SK-N-SH (cell line): Measurements from ENCODE around the gene INO80. TPM values are rescaled to one million over a fixed set of nuclear protein-coding genes. Genes with fewer than 3 reads are reported as not detected.

Source experiments
- CTCF ChIA-PET: fragments of 300-600, 350-600 bp; formaldehyde crosslinking; extraction: SDS; loops from one replicate; lab custom pipeline; 2021; lab: Yijun Ruan, JAX
- POLR2A ChIA-PET: fragments of 350-600 bp; sonication (Branson Sonifier 250); formaldehyde crosslinking; extraction: SDS; loops from one replicate; lab custom pipeline; 2020; ENCODE audit warnings: antibody characterized with exemption, inconsistent platforms; lab: Yijun Ruan, JAX
- DNase-seq: peaks from one replicate; pipeline ENCODE4 v3.0.0; 2012
- H2AFZ ChIP-seq: fragments of 200-600 bp; sonication (generic); 2 replicates; pipeline ENCODE4 v1.8.1; 2016; ENCODE audit warnings: antibody characterized with exemption, mild to moderate bottlenecking, low read depth
- H3F3A ChIP-seq: fragments of 200-600 bp; sonication (generic); replicated peaks from 2 replicates; pipeline ENCODE3; 2016; ENCODE audit warnings: antibody characterized with exemption, mild to moderate bottlenecking; ENCODE audit not compliant: insufficient read depth
- H3K27ac ChIP-seq, 2 experiments: fragments of 200-500 bp in 1 of 2; fragments of 200-600 bp in 1 of 2; sonication (Bioruptor generic) in 1 of 2; sonication (generic), shearing (Covaris generic) in 1 of 2; 2 replicates each; pipeline versions ENCODE4 v1.5.1 to v1.6.1; 2014 to 2016; ENCODE audit warnings: low read depth in 2 of 2, inconsistent platforms in 1 of 2, low read length in 1 of 2, mild to moderate bottlenecking in 1 of 2, mixed read lengths in 1 of 2
- H3K27me3 ChIP-seq: fragments of 200-600 bp; sonication (generic), shearing (Covaris generic); 2 replicates; pipeline ENCODE4 v1.6.1; 2016; ENCODE audit warnings: mixed run types; ENCODE audit not compliant: insufficient read depth
- H3K36me3 ChIP-seq, 2 experiments: fragments of 200-500 bp in 1 of 2; fragments of 200-600 bp in 1 of 2; sonication (Bioruptor generic) in 1 of 2; sonication (generic) in 1 of 2; replicated peaks in 1 of 2; 2 replicates each; pipeline versions ENCODE3 to v1.5.1; 2014 to 2016; ENCODE audit warnings: low read length in 1 of 2, mild to moderate bottlenecking in 1 of 2; ENCODE audit not compliant: insufficient read depth in 2 of 2, control insufficient read depth in 1 of 2
- H3K4me1 ChIP-seq, 2 experiments: fragments of 200-500 bp in 1 of 2; fragments of 200-600 bp in 1 of 2; sonication (Bioruptor generic) in 1 of 2; sonication (generic), shearing (Covaris generic) in 1 of 2; 2 replicates each; pipeline versions ENCODE4 v1.5.1 to v1.6.1; 2014 to 2016; ENCODE audit warnings: low read depth in 1 of 2, low read length in 1 of 2, mixed run types in 1 of 2; ENCODE audit not compliant: insufficient read depth in 2 of 2, control insufficient read depth in 1 of 2
- H3K4me2 ChIP-seq: fragments of 200-600 bp; sonication (generic), shearing (Covaris generic); 2 replicates; pipeline ENCODE4 v1.6.1; 2017; ENCODE audit warnings: mixed run types
- H3K4me3 ChIP-seq, 2 experiments: fragments of 200-500 bp in 1 of 2; fragments of 200-600 bp in 1 of 2; sonication (Bioruptor generic) in 1 of 2; sonication (generic), shearing (Covaris generic) in 1 of 2; 2 replicates each; pipeline versions ENCODE4 v1.5.1 to v1.8.1; 2014 to 2016; ENCODE audit warnings: low read depth in 2 of 2, inconsistent platforms in 1 of 2, low read length in 1 of 2, mild to moderate bottlenecking in 1 of 2, mixed read lengths in 1 of 2, moderate library complexity in 1 of 2
- H3K79me2 ChIP-seq: fragments of 200-600 bp; sonication (generic); 2 replicates; pipeline ENCODE4 v1.8.1; 2017; ENCODE audit warnings: mild to moderate bottlenecking; ENCODE audit not compliant: insufficient read depth
- H3K9ac ChIP-seq: fragments of 200-600 bp; sonication (generic); 2 replicates; pipeline ENCODE4 v1.6.1; 2017; ENCODE audit warnings: mixed run types
- H3K9me2 ChIP-seq: fragments of 200-600 bp; sonication (generic); 2 replicates; pipeline ENCODE4 v1.6.1; 2017; ENCODE audit warnings: mixed run types
- H3K9me3 ChIP-seq: fragments of 200-600 bp; sonication (generic); 2 replicates; pipeline ENCODE4 v1.6.1; 2017; ENCODE audit warnings: mixed run types, mild to moderate bottlenecking, moderate library complexity
- H4K20me1 ChIP-seq: fragments of 200-600 bp; sonication (generic); 2 replicates; pipeline ENCODE4 v1.6.1; 2017; ENCODE audit warnings: mild to moderate bottlenecking, mixed run types; ENCODE audit not compliant: insufficient read depth
- ELF1 ChIP-seq: IDR thresholded peaks from 2 replicates; pipeline ENCODE4 v1.4.0; 2012
- EZH2phosphoT487 ChIP-seq: fragments of 200-600 bp; sonication (generic); IDR thresholded peaks from 2 replicates; pipeline ENCODE4 v1.6.1; 2017; ENCODE audit warnings: low read depth, mixed run types, mild to moderate bottlenecking, antibody characterized with exemption, moderate library complexity, borderline replicate concordance
- GATA2 ChIP-seq: sonication (generic); formaldehyde crosslinking; IDR thresholded peaks from 2 replicates; pipeline ENCODE4 v1.5.0; 2020; ENCODE audit warnings: mild to moderate bottlenecking, missing genetic modification reagents
- RXRA ChIP-seq: IDR thresholded peaks from 2 replicates; pipeline ENCODE4 v1.4.0; 2012; ENCODE audit warnings: low read depth, mild to moderate bottlenecking, borderline replicate concordance
- TAF1 ChIP-seq: IDR thresholded peaks from 2 replicates; pipeline ENCODE4 v1.6.1; 2012; ENCODE audit warnings: low read depth, mild to moderate bottlenecking, low read length, moderate library complexity, borderline replicate concordance
- TCF12 ChIP-seq: IDR thresholded peaks from 2 replicates; pipeline ENCODE4 v1.4.0; 2012
- TEAD4 ChIP-seq: IDR thresholded peaks from 2 replicates; pipeline ENCODE4 v1.4.0; 2012; ENCODE audit warnings: mild to moderate bottlenecking, borderline replicate concordance; ENCODE audit not compliant: insufficient read depth
- WGBS: methylation state at CpG from one replicate; pipeline ENCODE4 v1.1.6; 2017; ENCODE audit warnings: low lambda C conversion rate; 5-methylcytosine and 5-hydroxymethylcytosine counted together
- polyA plus RNA-seq, 3 experiments: library from polyadenylated mRNA; depleted of rRNA; stranded (reverse); fragments of >200 nt; gene quantifications; 2 replicates each; pipeline ENCODE4 v1.2.3, GENCODE V29; 2012
- TF ChIP-seq, protein P1 (sequence below): IDR thresholded peaks from 2 replicates; pipeline ENCODE4; 2012
- TF ChIP-seq, protein P2 (sequence below): IDR thresholded peaks from 2 replicates; pipeline ENCODE4 v1.4.0; 2012; ENCODE audit warnings: low read depth, borderline replicate concordance

Gene INO80
- polyA plus RNA-seq, 1 of the 3 experiments (the other 2 are of a cell fraction) = 4.6 TPM

DNA sequence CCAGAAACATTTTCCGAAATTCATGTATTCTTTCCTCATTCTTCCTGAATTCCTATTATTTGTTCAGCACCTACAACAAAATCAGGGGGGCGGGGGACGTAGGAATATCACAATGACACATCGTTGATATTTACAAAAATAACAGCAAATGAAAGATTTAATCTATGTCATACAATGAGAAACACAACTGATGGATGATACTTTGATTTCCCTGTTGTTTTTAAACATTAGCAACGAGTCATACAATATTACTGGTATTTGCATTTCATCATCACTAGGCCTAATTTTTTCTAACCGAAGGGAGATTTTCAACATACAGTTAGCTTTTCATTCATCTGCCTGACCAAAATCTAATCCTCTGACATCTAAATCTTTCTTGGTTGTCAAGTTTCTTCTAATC lies 45.3 kb upstream of the INO80 start (continued):
- TF ChIP-seq, protein P1, sequence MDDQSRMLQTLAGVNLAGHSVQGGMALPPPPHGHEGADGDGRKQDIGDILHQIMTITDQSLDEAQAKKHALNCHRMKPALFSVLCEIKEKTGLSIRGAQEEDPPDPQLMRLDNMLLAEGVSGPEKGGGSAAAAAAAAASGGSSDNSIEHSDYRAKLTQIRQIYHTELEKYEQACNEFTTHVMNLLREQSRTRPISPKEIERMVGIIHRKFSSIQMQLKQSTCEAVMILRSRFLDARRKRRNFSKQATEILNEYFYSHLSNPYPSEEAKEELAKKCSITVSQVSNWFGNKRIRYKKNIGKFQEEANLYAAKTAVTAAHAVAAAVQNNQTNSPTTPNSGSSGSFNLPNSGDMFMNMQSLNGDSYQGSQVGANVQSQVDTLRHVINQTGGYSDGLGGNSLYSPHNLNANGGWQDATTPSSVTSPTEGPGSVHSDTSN = peak; percentile 2; the same call in 1 of the 2 replicates
- no peak for TF ChIP-seq ELF1
- TF ChIP-seq RXRA = no peak
- TF ChIP-seq, protein P2, sequence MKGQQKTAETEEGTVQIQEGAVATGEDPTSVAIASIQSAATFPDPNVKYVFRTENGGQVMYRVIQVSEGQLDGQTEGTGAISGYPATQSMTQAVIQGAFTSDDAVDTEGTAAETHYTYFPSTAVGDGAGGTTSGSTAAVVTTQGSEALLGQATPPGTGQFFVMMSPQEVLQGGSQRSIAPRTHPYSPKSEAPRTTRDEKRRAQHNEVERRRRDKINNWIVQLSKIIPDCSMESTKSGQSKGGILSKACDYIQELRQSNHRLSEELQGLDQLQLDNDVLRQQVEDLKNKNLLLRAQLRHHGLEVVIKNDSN = no peak
- TF ChIP-seq EZH2phosphoT487 = no peak
- no peak for TF ChIP-seq GATA2

GRCh38 chr15:41160639-41161315 lies 44.7 kb upstream of the INO80 start:
- Histone ChIP-seq H2AFZ (peak overlapping the region; percentile 50; the same call in 1 of the 2 replicates), H4K20me1 (no peaks in the 10 kb centered on the region), H3K4me3 (no peak overlapping the region), H3K4me1 (peaks cover 0 to 13% of the 10 kb centered on the region in 2 experiments; a peak in 1 of 4 replicates), H3K27me3 (no peaks in the 10 kb centered on the region), H3K9ac (no peak overlapping the region), H3K9me3 (no peaks in the 10 kb centered on the region), H3K9me2 (no peaks in the 10 kb centered on the region), H3F3A (peaks cover 16% of the 10 kb centered on the region), H3K4me2 (peak overlapping the region; percentile 8; the same call in 1 of the 2 replicates), H3K79me2 (no peaks in the 10 kb centered on the region), H3K36me3 (no peaks in the 10 kb centered on the region), H3K27ac (peak overlapping the region in 1 of 2 experiments; percentile 52; a peak in 2 of 4 replicates)
- CTCF ChIA-PET = no interaction called here
- WGBS = 82% methylated on average over 15 of the region's 15 CpGs
- no peak for DNase-seq
- TF ChIP-seq, protein P1 = peak; percentile 2; the same call in 1 of the 2 replicates
- no peak for TF ChIP-seq TCF12
- POLR2A ChIA-PET = no interaction called here

GRCh38 chr15:41154412-41154811 lies 38.3 kb upstream of the INO80 start:
- H4K20me1 ChIP-seq = no peaks in the 10 kb centered on the region
- H2AFZ ChIP-seq = no peak overlapping the region
- peaks cover 0 to 6% of the 10 kb centered on the region in 2 experiments; a peak in 1 of 4 replicates for H3K4me1 ChIP-seq
- no peak overlapping the region for H3K27ac ChIP-seq
- H3F3A ChIP-seq = peaks cover 5% of the 10 kb centered on the region
- WGBS = 87% methylated on average over 2 of the region's 2 CpGs
- no peak overlapping the region for H3K9ac ChIP-seq
- no peak overlapping the region for H3K4me3 ChIP-seq
- H3K9me2 ChIP-seq = no peaks in the 10 kb centered on the region
- H3K9me3 ChIP-seq = no peaks in the 10 kb centered on the region
- CTCF ChIA-PET = interaction anchor here (0.7 kb wide), 1 partner anchor 76 kb away, joined by 3 read pairs; no protein-coding TSS in a partner anchor
- DNase-seq = no peak
- H3K27me3 ChIP-seq = no peaks in the 10 kb centered on the region
- H3K4me2 ChIP-seq = no peak overlapping the region
- POLR2A ChIA-PET = no interaction called here
- no peaks in the 10 kb centered on the region for H3K36me3 ChIP-seq
- no peak for TF ChIP-seq TEAD4
- TF ChIP-seq TAF1 = no peak
- H3K79me2 ChIP-seq = no peaks in the 10 kb centered on the region
